MM.1S (cell line): ENCODE measurements around the gene NRIP2.

Experiments used
- EZH2 ChIP-seq: fragments of 300-600 bp; sonication (generic); optimal IDR thresholded peaks from 2 replicates; pipeline ENCODE3; 2017; ENCODE audit warnings: low read depth, mild to moderate bottlenecking, antibody characterized with exemption, low read length, mixed read lengths
- EZH2phosphoT487 ChIP-seq: fragments of 300-600 bp; sonication (generic); IDR thresholded peaks from 2 replicates; pipeline ENCODE4 v1.6.1; 2018; ENCODE audit warnings: antibody characterized with exemption, low read length
- TF ChIP-seq, protein P1 (sequence below): fragments of 300-600 bp; sonication (generic); IDR thresholded peaks from 2 replicates; pipeline ENCODE4 v1.5.1; 2016; ENCODE audit warnings: antibody characterized with exemption, low read length, mixed read lengths

DNA sequence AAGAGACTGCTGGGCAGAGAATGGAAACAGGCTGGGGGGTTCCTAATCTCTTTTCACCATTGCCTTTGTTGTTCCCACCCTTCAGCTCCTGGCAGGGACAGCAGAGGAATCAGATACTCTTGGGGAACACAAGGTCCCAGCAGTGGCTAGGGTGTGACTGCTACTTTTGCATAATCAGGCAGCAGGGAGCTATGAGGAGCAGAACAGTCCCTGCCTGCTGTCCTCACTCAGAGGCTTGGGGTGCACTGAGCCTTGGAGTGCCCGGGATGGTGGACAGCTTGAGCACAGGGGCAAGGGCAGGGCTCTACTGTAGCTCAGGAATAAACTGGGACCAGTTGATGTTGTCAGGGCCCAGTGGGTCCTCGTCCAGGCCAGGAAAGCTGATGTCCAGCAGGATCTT, 23.5 kb upstream of the NRIP2 start:
- TF ChIP-seq, protein P1, sequence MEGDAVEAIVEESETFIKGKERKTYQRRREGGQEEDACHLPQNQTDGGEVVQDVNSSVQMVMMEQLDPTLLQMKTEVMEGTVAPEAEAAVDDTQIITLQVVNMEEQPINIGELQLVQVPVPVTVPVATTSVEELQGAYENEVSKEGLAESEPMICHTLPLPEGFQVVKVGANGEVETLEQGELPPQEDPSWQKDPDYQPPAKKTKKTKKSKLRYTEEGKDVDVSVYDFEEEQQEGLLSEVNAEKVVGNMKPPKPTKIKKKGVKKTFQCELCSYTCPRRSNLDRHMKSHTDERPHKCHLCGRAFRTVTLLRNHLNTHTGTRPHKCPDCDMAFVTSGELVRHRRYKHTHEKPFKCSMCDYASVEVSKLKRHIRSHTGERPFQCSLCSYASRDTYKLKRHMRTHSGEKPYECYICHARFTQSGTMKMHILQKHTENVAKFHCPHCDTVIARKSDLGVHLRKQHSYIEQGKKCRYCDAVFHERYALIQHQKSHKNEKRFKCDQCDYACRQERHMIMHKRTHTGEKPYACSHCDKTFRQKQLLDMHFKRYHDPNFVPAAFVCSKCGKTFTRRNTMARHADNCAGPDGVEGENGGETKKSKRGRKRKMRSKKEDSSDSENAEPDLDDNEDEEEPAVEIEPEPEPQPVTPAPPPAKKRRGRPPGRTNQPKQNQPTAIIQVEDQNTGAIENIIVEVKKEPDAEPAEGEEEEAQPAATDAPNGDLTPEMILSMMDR: no peak
- no peak for TF ChIP-seq EZH2
- no peak for TF ChIP-seq EZH2phosphoT487
